ENCODE measurements around the gene MISP3.

GRCh38 chr19:14111486-14111885 lies 38.9 kb downstream of the MISP3 start:
- TF ChIP-seq POLR2A (IDR thresholded peaks at IDR 0.05) (no peak), CTCF (IDR thresholded peaks at IDR 0.05) (no peak)
